RWPE1 (cell line): ENCODE results near the gene FKBP9.
A peak's percentile ranks its signal among the peaks of the same experiment; 100 is the strongest.

Experiments used
- CTCF ChIA-PET: fragments of 350-600 bp; sonication (Branson Sonifier 250); formaldehyde crosslinking; extraction: SDS; loops from one replicate; lab custom pipeline; 2021; lab: Yijun Ruan, JAX
- POLR2A ChIA-PET: fragments of 400-600 bp; formaldehyde crosslinking; extraction: SDS; loops from one replicate; lab custom pipeline; 2020; ENCODE audit warnings: antibody characterized with exemption; ENCODE audit not compliant: low non-redundant PET; lab: Yijun Ruan, JAX
- DNase-seq: peaks from one replicate; pipeline ENCODE4 v3.0.0; 2012; ENCODE audit warnings: low spot score
- H3K27ac ChIP-seq: fragments of 450-650 bp; 2 replicates; pipeline ENCODE4 v1.5.1; 2017
- TF ChIP-seq, protein P1 (sequence below): fragments of 450-650 bp; conservative IDR thresholded peaks from 2 replicates; pipeline ENCODE4 v1.5.1; 2017; ENCODE audit warnings: low read depth, mild to moderate bottlenecking

The FKBP9 gene

DNA sequence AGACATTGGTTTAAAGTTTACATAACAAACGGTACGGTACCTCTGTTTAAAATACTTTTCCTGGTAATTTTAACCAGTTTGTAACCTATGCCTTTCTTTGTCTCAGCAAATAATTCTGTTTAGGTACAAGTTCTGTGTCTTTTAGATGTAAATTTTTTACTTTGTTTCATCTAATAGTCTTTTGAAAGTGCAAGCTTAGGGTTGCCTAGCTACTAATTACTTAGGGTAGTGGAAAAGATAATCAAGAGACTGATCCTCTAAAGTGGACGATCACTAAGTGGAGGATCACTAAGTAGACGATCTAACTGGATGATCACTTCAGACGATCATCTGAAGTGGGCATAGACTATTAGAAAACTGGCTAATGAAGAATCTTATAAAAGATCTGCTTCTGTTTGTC lies 16.1 kb upstream of the FKBP9 start:
- TF ChIP-seq, protein P1, sequence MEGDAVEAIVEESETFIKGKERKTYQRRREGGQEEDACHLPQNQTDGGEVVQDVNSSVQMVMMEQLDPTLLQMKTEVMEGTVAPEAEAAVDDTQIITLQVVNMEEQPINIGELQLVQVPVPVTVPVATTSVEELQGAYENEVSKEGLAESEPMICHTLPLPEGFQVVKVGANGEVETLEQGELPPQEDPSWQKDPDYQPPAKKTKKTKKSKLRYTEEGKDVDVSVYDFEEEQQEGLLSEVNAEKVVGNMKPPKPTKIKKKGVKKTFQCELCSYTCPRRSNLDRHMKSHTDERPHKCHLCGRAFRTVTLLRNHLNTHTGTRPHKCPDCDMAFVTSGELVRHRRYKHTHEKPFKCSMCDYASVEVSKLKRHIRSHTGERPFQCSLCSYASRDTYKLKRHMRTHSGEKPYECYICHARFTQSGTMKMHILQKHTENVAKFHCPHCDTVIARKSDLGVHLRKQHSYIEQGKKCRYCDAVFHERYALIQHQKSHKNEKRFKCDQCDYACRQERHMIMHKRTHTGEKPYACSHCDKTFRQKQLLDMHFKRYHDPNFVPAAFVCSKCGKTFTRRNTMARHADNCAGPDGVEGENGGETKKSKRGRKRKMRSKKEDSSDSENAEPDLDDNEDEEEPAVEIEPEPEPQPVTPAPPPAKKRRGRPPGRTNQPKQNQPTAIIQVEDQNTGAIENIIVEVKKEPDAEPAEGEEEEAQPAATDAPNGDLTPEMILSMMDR = no peak
- CTCF ChIA-PET = interaction anchor here (0.7 kb wide), 1 partner anchor 127 kb away, joined by 3 read pairs; no protein-coding TSS in a partner anchor
- H3K27ac ChIP-seq = no peak overlapping the region
- POLR2A ChIA-PET = no interaction called here
- no peak for DNase-seq

DNA sequence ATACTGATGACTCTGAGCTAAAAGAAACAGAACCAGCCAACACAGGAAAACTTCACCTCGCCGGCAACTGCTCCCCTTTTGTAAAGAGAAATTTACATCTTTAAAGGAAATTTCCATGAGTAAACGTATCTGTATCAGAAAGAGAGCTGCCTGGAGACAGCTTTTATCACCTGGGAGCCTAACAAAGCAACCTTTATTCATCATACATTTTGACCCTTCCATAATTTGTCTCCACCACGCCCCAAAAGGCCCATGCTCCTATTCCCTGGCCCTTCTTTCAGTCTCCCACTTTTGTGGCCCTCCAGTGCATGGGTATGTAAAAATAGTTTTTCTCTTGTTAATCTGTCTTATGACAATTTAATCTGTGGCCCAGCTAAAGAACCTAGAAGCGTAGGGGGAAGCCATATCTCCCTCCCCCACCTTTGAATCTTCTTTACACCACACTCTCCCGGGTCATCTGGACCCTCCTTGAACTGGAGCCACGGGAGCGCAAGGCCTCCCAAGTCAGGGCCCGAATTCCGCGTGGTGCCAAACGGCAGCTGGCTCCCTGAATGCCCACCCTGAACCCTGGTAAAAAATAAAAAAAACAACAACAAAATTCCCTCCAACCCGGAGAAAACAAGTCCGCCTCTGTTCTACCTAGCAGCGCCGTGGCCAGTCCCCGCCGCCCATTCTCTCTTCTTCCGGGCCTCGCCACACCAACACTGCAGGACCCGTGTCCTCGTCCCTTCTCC lies 15.4 kb upstream of the FKBP9 start:
- ChIA-PET POLR2A (no interaction called here), CTCF (interaction anchor here (1.3 kb wide), 1 partner anchor 14 kb away, joined by 3 read pairs; no protein-coding TSS in a partner anchor)
- TF ChIP-seq, protein P1 = no peak
- no peak for DNase-seq
- H3K27ac ChIP-seq = peak overlapping the region; percentile 97

DNA sequence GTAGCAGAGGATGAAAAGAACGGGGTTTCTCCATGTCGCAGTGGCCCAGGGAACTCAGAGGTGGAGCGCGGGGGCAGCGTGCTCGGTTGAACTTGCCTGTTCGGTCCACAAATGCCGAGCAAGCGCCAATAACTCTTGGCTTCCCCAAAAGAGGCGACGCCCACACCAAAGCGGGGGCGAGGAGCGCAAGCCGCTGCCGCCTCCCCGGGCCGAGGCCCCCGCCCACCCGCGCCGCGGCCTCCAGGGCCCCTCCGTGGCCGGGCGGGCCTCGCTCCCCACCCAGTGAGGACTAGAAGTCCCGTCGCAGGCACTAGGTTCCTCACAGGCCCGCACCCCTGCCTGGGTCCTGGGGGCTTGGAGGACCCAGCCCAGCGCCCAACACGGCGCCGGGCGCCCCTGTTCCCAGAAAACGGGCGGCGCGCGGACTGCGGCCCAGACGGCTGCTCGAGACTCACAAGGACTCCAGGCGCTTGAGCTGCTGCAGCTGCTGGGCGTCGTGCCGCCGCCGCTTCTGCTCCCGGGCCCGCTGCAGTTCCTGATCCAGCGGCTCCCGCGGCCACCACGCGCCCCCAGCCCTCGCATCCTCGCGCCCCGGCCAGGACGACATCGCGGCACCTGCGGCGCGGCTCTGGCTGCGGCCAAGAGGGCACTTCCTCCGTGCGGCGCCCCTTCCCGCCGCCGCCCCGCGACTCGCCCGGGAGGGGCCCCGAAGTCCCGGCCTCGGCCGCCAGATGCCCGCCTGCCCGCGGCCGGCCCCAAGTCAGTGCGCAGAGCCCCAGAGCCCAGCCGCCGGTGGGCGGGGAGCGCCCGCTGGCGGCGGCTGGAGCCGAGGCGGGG lies 14.6 kb upstream of the FKBP9 start:
- peak; percentile 87 for DNase-seq
- TF ChIP-seq, protein P1 = peak; percentile 92
- ChIA-PET POLR2A (interaction anchor here (1.3 kb wide), 1 partner anchor 15 kb away, joined by 11 read pairs; the partner anchor contains the start of gene FKBP9), CTCF (interaction anchor here (0.6 to 1.6 kb wide), 6 partner anchors 10 to 338 kb away, joined by 3 to 7 read pairs (median 3); partner anchors contain the start of gene FKBP9)
- peak overlapping the region; percentile 97 for H3K27ac ChIP-seq

DNA sequence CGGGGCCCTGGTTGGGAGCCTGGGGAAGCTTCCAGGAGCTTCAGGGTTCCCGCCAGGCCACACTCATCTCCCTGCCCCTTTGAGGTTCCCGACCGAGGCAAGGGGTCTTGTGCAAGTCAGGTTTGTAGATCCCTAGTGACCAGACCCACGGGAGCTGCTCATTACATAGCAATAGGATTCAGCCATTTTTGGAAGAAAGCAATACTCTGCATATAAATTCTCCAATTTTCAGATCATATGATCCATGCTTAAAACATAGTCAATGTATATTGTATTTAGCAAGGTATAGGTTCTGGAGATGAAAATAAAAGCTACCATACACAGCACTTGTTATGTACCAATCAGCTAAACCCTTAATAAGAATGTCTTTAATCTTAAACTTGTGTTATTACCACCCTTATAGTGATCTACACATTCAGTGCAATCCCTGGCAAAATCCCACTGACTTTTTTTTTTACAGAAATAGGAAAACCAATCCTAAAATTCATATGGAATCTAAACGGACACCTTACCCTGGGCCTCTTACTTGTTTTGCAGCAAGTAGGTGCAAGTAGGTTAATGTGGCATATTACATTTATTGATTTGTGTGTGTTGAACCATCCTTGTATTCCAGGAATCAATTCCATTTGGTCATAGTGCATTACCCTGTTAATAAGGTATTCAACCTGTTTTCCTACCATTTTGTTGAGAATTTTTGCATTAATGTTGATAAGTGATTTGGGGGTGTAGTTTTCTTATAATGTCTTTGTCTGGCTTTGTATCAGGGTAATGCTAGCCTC lies 13.8 kb upstream of the FKBP9 start:
- CTCF ChIA-PET = interaction anchor here (0.6 to 1.6 kb wide), 6 partner anchors 10 to 339 kb away, joined by 3 to 7 read pairs (median 3); partner anchors contain the start of gene FKBP9
- H3K27ac ChIP-seq = peak overlapping the region; percentile 97
- POLR2A ChIA-PET = interaction anchor here (1.3 kb wide), 1 partner anchor 14 kb away, joined by 11 read pairs; the partner anchor contains the start of gene FKBP9
- DNase-seq = no peak
- TF ChIP-seq, protein P1 = peak; percentile 66

DNA sequence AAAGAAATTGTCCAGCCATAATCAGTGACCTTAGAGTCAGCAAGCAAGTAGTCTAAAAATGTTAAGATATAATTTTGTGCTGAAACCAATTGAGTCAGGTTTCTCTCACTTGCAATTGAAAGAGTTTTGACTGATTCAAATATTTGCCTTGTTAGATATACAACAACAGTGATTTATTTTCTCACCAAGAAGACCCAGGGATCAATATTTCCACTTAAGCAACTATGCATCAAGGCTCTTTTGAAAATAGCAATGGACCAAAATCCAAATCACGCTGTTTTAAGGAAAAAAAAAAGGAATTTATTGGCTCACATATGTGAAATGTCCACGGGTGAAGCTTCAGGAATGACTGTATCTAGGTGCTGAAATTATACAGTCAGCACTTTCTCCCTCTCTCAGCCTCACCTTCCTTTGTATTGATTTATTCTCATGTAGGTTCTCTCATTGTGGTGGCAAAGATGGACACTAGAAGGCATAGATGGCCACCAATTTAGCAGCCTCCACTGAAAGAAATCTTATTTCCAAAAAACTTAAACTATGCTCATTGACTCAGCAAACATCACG lies 9.7 kb upstream of the FKBP9 start:
- ChIA-PET POLR2A (no interaction called here), CTCF (interaction anchor here (0.6 kb wide), 1 partner anchor 58 kb away, joined by 3 read pairs; no protein-coding TSS in a partner anchor)
- no peak overlapping the region for H3K27ac ChIP-seq
- no peak for DNase-seq
- TF ChIP-seq, protein P1 = no peak
